GM13976 (cell line): ENCODE results near the gene SHKBP1.

ENCODE experiments used
- DNase-seq: peaks from one replicate; pipeline ENCODE4 v3.0.0; 2012; ENCODE audit warnings: low spot score
- CTCF ChIP-seq: IDR thresholded peaks from 2 replicates; pipeline ENCODE4 v1.5.1; 2012; ENCODE audit warnings: borderline replicate concordance, mild to moderate bottlenecking; ENCODE audit not compliant: insufficient read depth; ENCODE audit errors: extremely low read depth, missing control alignments, control extremely low read depth
- in situ Hi-C: fragments of 300-500 bp; cut with MboI; formaldehyde crosslinking; loops from one replicate; pipeline ENCODE4 v1.12.0; 2022; ENCODE audit warnings: low sequenced_read_pairs, mixed read lengths, inconsistent platforms; ENCODE audit not compliant: unreplicated experiment

The SHKBP1 gene

DNA sequence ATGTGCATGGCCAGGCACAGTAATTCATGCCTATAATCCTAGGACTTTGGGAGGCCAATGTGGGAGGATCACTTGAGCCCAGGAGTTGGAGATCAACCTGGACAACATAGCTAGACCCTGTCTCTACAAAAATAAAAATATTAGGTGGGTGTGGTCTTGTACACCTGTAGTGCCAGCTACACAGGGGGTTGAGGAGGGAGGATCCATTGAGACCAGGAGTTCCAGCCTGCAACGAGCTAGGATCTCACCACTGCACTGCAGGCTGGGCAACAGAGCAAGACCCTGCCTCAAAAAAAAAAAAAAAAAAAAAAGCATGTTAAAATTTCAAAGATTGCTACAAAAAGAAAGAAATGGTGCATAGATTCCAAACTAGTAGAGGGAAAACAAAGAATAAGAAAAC is 61.7 kb downstream of the SHKBP1 start:
- DNase-seq, result no peak
- TF ChIP-seq CTCF, result no peak
- in situ Hi-C loops, result no loop called here

GRCh38 chr19:40639638-40639982 is 62.9 kb downstream of the SHKBP1 start:
- TF ChIP-seq CTCF, result no peak
- DNase-seq, result no peak
- in situ Hi-C loops, result no loop called here

DNA sequence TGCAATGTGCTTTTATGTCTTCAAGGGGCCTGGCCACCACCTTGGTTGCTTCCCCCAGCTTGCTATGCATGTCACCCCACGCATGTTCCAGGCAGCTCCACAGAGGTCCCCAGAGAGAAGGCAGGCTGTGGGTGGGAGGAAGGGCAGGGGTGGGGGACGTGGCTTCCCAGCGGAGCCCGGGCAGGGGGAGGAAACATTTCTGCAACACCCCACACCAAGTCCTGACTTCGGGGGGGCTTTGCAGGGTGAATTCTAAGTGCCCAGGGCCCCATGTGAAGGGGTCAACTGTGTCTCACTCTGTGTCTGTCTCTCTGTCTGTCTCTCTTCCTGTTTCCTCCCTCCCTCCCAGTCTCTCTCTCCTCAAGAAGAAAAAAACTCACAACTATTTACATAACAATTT is 64.1 kb downstream of the SHKBP1 start:
- no peak for TF ChIP-seq CTCF
- in situ Hi-C loops, result no loop called here
- DNase-seq, result no peak
